ENCODE data around the gene GAK. TPM values are rescaled to one million over a fixed set of nuclear protein-coding genes. Genes with fewer than 3 reads are reported as not detected.
A peak's percentile ranks its signal among the peaks of the same experiment; 100 is the strongest.
"Not testable (repeated sequence)": the region's sequence is repeated elsewhere in the genome, so short reads cannot be mapped to it uniquely, and the experiment has no call there.

Gene GAK
- total and polyA plus RNA-seq, 10 donors: 112 to 249 (median 190) TPM

DNA sequence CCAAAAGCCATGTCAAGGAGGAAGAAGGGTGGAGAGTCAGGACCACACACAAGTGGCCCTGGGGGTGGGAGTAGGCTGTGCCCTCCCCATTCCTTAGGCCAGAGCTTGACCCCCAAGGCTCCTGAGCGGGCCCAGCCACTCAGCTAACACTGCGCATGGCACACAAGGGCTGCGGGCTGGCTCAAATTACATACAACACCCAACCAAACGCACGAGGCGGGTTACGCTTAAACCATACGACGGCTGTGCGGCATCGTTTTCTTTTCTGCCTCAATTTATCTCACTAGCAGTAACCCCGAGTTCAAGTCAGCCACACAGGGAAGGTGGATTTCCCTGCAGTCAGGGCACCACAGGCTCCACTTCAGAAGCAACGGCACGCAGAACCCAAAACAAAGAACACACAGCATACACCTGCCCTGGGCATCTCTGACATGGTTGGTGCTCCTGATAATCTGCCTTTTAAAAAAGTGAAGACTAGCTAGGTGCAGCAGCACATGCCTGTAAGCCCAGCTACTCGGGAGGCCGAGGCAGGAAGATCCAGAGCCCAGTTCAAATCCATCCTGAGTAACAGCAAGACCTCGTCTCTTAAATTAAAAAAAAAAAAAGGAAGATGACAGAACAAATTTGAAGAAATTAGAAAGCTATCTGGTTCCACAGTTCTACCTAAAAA, 2.9 kb downstream of the GAK start:
- H3K4me1 ChIP-seq: peaks cover 31 to 84% (median 79%) of the 10 kb centered on the region in 6 donors

DNA sequence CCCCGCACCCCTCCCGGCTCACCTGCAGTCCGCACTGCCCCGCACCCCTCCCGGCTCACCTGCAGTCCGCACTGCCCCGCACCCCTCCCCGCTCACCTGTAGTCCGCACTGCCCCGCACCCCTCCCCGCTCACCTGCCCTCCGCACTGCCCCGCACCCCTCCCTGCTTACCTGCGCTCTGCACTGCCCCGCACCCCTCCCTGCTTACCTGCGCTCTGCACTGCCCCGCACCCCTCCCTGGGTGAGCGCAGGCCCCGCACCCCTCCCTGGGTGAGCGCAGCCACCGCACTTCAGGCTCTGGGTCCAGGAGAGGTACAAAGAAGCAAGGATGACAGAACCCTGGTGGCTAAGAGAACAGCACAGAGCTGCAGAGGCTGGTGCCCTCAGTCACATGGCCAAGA, 4.5 kb downstream of the GAK start:
- H3K27me3 ChIP-seq (replicated peaks in 1 of 7); H3K4me3 ChIP-seq; H3K9me3 ChIP-seq; H3K27ac ChIP-seq; intact Hi-C loops (cut with DNase I; ENCODE audit: low total_unique reads): not testable (repeated sequence)
- Histone ChIP-seq H3K36me3 (peaks cover 0 to 26% (median 0%) of the 10 kb centered on the region in 6 donors), H3K4me1 (peaks cover 38 to 84% (median 79%) of the 10 kb centered on the region in 6 donors)
- peak; percentile 65 for DNase-seq
- WGBS, 5 donors: 93 to 97% (median 97%) methylated on average over 15 to 21 of the region's 21 CpGs

More for the DNA sequence above, 2.9 kb downstream of the GAK start:
- H3K27me3 ChIP-seq (replicated peaks in 1 of 7): no peaks in the 10 kb centered on the region
- intact Hi-C loops (cut with DNase I; ENCODE audit: low total_unique reads): no loop called here
- peak overlapping the region in 5 of 8 donors; percentile 29 to 98 (median 94) for H3K27ac ChIP-seq
- H3K36me3 ChIP-seq: peaks cover 0 to 26% (median 0%) of the 10 kb centered on the region in 6 donors
- TF ChIP-seq, protein P1, sequence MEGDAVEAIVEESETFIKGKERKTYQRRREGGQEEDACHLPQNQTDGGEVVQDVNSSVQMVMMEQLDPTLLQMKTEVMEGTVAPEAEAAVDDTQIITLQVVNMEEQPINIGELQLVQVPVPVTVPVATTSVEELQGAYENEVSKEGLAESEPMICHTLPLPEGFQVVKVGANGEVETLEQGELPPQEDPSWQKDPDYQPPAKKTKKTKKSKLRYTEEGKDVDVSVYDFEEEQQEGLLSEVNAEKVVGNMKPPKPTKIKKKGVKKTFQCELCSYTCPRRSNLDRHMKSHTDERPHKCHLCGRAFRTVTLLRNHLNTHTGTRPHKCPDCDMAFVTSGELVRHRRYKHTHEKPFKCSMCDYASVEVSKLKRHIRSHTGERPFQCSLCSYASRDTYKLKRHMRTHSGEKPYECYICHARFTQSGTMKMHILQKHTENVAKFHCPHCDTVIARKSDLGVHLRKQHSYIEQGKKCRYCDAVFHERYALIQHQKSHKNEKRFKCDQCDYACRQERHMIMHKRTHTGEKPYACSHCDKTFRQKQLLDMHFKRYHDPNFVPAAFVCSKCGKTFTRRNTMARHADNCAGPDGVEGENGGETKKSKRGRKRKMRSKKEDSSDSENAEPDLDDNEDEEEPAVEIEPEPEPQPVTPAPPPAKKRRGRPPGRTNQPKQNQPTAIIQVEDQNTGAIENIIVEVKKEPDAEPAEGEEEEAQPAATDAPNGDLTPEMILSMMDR (IDR thresholded peaks at IDR 0.05 in 8 of 11, conservative IDR thresholded peaks at IDR 0.05 in 3 of 11): no peak
- TF ChIP-seq POLR2A (IDR thresholded peaks at IDR 0.05) (no peak), POLR2AphosphoS5 (IDR thresholded peaks at IDR 0.05) (no peak)
- WGBS, 5 donors: 93 to 94% (median 93%) methylated on average over 17 of the region's 17 CpGs
- H3K9me3 ChIP-seq: no peaks in the 10 kb centered on the region
- H3K4me3 ChIP-seq: no peak overlapping the region
- peak; percentile 66 for DNase-seq

DNA sequence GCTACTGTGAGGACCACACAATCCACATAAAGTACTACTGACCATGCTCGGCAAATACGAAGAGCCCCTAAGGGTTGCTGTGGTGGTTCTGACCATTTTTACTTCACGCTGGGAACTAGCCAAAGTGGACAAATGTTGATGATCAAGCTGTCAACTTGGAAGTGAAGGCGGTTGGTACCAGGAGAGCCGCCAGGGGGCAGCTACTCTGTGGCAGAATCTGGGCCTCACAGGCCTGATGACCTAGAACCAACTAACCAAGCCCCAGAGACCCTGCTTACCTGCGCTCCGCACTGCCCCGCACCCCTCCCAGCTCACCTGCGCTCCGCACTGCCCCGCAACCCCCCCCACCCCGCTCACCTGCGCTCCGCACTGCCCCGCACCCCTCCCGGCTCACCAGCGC, 5.6 kb downstream of the GAK start:
- Histone ChIP-seq H3K27ac (no peak overlapping the region), H3K4me1 (peaks cover 44 to 92% (median 89%) of the 10 kb centered on the region in 6 donors), H3K9me3 (no peaks in the 10 kb centered on the region), H3K27me3 (replicated peaks in 1 of 7) (no peaks in the 10 kb centered on the region), H3K36me3 (peaks cover 0 to 32% (median 0%) of the 10 kb centered on the region in 6 donors), H3K4me3 (no peak overlapping the region)
- intact Hi-C loops (cut with DNase I; ENCODE audit: low total_unique reads): no loop called here
- TF ChIP-seq, protein P1 (IDR thresholded peaks at IDR 0.05 in 8 of 11, conservative IDR thresholded peaks at IDR 0.05 in 3 of 11): peak in 2 of 11 experiments; percentile 10 to 30
- TF ChIP-seq POLR2AphosphoS5 (IDR thresholded peaks at IDR 0.05) (no peak), POLR2A (IDR thresholded peaks at IDR 0.05) (no peak)
- WGBS, 5 donors: 91 to 93% (median 92%) methylated on average over 8 to 17 of the region's 17 CpGs
- peak; percentile 58 for DNase-seq

DNA sequence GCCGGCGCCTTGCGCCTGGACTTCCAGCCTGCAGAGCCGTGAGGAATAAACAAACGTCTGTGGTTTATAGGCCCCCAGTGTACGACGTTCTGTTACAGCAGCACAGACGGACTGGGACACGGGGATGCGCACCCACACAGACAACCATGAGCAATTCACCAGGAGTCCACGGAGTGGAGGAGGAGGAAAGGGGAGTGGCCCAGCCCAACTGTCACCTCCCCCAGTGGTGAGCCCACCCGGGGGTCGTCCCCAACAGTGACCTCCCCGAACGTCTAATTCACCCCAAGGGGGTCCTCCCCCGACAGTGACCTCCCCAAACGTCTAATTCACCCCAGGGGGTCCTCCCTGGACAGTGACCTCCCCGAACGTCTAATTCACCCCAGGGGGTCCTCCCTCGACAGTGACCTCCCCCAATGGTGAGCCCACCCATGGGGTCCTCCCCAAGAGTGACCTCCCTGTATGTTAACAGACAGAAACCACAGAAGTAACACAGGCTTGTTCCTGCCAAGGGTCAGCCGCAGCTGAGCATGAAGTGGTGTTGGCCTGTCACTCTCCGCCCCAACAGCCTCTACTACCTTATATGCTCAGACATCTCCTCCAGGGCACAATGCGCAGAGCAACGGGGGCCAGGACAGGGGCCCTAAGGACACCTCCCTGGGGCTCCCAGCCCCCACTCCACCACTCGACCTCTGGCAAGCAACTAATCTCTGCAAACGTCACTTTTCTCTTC, 6.2 kb downstream of the GAK start:
- Histone ChIP-seq H3K27ac (peak overlapping the region in 1 of 8 donors; percentile 27), H3K27me3 (replicated peaks in 1 of 7) (no peaks in the 10 kb centered on the region), H3K4me3 (no peak overlapping the region), H3K4me1 (peaks cover 49 to 92% (median 89%) of the 10 kb centered on the region in 6 donors), H3K36me3 (peaks cover 0 to 32% (median 0%) of the 10 kb centered on the region in 6 donors), H3K9me3 (no peaks in the 10 kb centered on the region)
- intact Hi-C loops (cut with DNase I; ENCODE audit: low total_unique reads): no loop called here
- DNase-seq: peak; percentile 68
- no peak for TF ChIP-seq POLR2A (IDR thresholded peaks at IDR 0.05)
- TF ChIP-seq, protein P1 (IDR thresholded peaks at IDR 0.05 in 8 of 11, conservative IDR thresholded peaks at IDR 0.05 in 3 of 11): no peak
- TF ChIP-seq POLR2AphosphoS5 (IDR thresholded peaks at IDR 0.05): no peak
- WGBS, 5 donors: 84 to 89% (median 87%) methylated on average over 26 of the region's 26 CpGs

All from spleen (tissue), 11 donors.